ENCODE results near the gene C7orf33.

DNA sequence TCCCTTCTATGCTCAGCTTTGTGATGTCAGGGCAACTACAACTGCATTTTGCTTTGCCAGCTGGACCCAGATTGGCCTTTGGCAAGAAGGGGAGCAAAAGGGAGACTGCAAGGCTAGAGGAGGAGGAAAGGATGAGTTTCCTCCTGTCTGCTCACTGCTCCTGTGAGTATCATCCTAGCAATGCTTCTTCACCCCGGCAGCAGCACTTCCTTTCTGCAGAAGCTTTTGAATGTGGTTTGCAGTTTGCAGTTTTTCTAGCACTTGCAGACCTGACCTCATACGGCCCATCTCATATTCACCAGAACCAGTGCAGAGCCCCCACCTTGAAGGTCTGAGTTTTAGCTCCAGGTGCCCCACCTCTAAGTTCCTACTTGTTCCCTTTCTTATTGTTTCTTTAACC lies 14.8 kb downstream of the C7orf33 start:
- TF ChIP-seq POLR2AphosphoS5 (IDR thresholded peaks at IDR 0.05; ENCODE audit: low read depth, low read length): no peak
- TF ChIP-seq, protein P1, sequence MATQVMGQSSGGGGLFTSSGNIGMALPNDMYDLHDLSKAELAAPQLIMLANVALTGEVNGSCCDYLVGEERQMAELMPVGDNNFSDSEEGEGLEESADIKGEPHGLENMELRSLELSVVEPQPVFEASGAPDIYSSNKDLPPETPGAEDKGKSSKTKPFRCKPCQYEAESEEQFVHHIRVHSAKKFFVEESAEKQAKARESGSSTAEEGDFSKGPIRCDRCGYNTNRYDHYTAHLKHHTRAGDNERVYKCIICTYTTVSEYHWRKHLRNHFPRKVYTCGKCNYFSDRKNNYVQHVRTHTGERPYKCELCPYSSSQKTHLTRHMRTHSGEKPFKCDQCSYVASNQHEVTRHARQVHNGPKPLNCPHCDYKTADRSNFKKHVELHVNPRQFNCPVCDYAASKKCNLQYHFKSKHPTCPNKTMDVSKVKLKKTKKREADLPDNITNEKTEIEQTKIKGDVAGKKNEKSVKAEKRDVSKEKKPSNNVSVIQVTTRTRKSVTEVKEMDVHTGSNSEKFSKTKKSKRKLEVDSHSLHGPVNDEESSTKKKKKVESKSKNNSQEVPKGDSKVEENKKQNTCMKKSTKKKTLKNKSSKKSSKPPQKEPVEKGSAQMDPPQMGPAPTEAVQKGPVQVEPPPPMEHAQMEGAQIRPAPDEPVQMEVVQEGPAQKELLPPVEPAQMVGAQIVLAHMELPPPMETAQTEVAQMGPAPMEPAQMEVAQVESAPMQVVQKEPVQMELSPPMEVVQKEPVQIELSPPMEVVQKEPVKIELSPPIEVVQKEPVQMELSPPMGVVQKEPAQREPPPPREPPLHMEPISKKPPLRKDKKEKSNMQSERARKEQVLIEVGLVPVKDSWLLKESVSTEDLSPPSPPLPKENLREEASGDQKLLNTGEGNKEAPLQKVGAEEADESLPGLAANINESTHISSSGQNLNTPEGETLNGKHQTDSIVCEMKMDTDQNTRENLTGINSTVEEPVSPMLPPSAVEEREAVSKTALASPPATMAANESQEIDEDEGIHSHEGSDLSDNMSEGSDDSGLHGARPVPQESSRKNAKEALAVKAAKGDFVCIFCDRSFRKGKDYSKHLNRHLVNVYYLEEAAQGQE (IDR thresholded peaks at IDR 0.05; ENCODE audit: insufficient read depth in 1 of 2, low read depth in 2 of 2, low read length in 2 of 2): no peak
